Fibroblast of the conjunctiva (primary cell): ENCODE data around the gene PUSL1.

Experiments
- DNase-seq: peaks from one replicate; pipeline ENCODE4 v3.0.0-alpha.2; 2010; ENCODE audit warnings: low read depth

The PUSL1 gene

GRCh38 chr1:1325288-1326074 is 17.1 kb downstream of the PUSL1 start:
- DNase-seq, result no peak

GRCh38 chr1:1326075-1326605 is 17.7 kb downstream of the PUSL1 start:
- DNase-seq, result no peak

GRCh38 chr1:1327291-1327690 is 18.9 kb downstream of the PUSL1 start:
- DNase-seq, result no peak

GRCh38 chr1:1328254-1328653 is 19.9 kb downstream of the PUSL1 start:
- no peak for DNase-seq

- no peak for DNase-seq
These were observed 21.2 kb downstream of the PUSL1 start for GRCh38 chr1:1329304-1330210.

- no peak for DNase-seq
These were observed 22.1 kb downstream of the PUSL1 start for GRCh38 chr1:1330366-1331067.

- no peak for DNase-seq
These were observed 22.9 kb downstream of the PUSL1 start, which contains the start of gene TAS1R3 for GRCh38 chr1:1331068-1331965. Gene TAS1R3, plus strand, starts transcription at chr1:1331280. Its CDS starts 66 bp downstream, at chr1:1331346.

GRCh38 chr1:1332031-1332755 is 23.8 kb downstream of the PUSL1 start:
- no peak for DNase-seq

GRCh38 chr1:1332774-1333480 is 24.5 kb downstream of the PUSL1 start:
- DNase-seq, result no peak

- DNase-seq, result no peak
These were observed 25.3 kb downstream of the PUSL1 start for GRCh38 chr1:1333551-1334241.

GRCh38 chr1:1334835-1335234 is 26.4 kb downstream of the PUSL1 start:
- DNase-seq, result no peak

GRCh38 chr1:1335283-1335682 is 26.9 kb downstream of the PUSL1 start:
- no peak for DNase-seq

- DNase-seq, result no peak
These were observed 27.4 kb downstream of the PUSL1 start for GRCh38 chr1:1335792-1336248.

- DNase-seq, result no peak
These were observed 28.0 kb downstream of the PUSL1 start for GRCh38 chr1:1336446-1336845.

- no peak for DNase-seq
These were observed 28.8 kb downstream of the PUSL1 start for GRCh38 chr1:1336931-1337792.

- DNase-seq, result no peak
These were observed 29.4 kb downstream of the PUSL1 start for GRCh38 chr1:1337793-1338147.

- DNase-seq, result no peak
These were observed 29.9 kb downstream of the PUSL1 start for GRCh38 chr1:1338278-1338677.

GRCh38 chr1:1340185-1340584 is 31.8 kb downstream of the PUSL1 start:
- DNase-seq, result no peak
